Epidermal melanocyte (primary cell): ENCODE results near the gene TMCO6.
"Not testable (repeated sequence)": the region's sequence is repeated elsewhere in the genome, so short reads cannot be mapped to it uniquely, and the experiment has no call there.

Experiments used
- DNase-seq: peaks from one replicate; pipeline ENCODE4 v3.0.0; 2011; ENCODE audit warnings: low spot score; ENCODE audit not compliant: insufficient read length

The TMCO6 gene

DNA sequence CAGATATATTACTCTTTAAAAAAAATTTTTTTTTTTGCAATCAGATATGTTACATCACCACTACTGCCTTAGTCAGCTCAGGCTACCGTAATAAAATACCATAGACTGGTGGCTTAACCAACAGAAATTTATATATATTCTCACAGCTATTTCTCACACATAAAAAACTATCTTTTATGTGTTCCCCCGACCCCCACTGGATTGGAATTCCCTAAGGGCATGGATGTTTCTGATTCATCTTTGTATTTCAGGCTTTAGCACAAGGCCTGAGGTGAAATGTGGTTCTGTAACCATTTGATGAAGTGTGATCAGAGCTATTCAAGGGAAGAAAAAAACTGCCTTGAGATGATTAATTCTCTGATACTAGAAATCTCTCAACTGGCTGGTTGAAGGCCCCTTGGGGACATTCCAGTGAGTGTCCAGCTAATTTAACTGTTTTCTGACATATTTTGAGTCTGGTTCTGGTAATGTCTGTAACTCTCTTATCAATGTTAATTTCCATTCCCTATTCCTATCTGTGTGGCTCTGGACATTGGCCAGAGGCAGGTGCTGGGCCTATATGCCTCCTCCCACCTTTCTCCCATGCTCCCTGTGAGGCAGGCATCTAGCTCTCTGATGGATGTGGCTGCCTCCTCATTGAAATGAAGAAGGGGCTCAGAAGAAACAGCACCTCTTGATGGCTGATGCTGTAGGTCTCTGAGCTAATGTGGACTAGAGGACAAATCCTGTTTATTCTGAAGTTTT is 8.8 kb upstream of the TMCO6 start:
- no peak for DNase-seq

DNA sequence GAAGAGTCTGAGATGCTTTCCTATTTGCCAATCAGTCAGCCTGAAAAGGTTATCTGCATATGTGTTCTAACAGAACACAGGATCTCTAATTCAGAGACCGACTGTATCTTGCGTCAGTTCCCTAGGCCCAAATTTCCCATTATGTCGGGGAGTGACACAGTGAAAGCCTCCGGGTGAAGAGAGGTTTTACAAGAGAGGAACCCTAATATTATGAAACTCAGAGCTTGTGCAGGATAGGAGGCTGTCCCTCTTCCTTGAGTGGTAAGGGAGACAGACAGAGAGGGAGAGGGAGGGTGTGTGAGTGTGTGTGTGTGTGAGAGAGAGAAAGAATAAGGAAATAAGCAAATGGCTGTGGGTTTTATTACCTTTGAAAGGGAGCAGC is 8.2 kb upstream of the TMCO6 start:
- no peak for DNase-seq

DNA sequence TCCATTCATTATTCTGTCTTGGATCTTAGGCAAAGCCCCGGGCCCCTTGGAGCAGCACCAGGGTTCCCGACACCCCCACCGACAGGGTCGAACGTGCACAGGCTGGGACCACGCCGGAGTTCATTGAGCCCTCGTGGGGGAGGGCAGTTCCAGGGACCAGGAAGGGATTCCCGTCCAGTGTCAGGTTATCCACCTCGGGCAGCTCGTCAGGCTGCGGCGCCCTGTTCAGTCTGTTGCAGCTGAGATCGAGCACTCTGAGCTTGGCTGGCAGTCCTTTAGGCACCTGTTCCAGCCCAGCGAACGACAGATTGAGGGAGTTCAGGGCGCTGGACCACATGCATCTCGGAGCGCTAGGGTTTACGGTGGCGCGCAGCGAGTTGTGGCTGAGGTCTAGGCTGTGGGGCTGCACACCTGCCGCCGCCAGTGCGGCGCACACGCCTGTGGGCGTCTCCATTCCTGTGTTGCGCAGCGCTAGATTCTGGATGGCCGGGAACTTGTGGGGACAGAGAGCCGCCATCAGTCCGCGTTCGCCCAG is 7.4 kb upstream of the TMCO6 start:
- no peak for DNase-seq

DNA sequence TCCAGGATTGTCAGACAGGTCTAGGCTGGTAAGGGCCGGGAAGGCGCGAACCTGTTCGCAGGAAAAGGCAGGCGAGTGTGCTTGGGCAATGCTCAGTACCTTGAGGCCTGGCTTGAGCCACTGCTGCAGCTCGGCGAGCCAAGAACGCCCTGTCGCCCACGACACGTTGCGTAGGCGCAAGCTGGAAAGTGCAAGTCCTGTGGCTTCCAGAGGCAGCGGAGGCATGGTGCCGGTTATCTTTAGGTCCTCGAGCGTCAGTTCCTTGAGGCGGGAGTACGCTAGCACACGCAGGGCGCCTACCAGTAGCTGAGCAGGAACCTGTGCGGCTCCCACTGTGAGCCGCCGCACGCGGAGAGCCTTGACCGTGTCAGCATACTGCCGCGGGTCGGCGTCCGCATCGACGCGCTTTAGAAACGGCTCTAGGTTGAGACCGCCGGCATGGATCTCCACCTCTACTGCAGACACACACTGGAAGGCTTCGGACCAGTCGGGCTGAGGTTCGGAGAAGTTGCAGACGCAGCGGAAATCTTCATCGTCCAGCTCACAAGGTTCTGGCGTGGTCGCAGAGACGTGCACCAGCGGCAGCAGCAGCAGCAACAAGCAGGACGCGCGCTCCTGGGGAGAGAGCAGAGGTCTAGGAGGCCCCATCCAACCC is 6.8 kb upstream of the TMCO6 start:
- DNase-seq, result no peak

DNA sequence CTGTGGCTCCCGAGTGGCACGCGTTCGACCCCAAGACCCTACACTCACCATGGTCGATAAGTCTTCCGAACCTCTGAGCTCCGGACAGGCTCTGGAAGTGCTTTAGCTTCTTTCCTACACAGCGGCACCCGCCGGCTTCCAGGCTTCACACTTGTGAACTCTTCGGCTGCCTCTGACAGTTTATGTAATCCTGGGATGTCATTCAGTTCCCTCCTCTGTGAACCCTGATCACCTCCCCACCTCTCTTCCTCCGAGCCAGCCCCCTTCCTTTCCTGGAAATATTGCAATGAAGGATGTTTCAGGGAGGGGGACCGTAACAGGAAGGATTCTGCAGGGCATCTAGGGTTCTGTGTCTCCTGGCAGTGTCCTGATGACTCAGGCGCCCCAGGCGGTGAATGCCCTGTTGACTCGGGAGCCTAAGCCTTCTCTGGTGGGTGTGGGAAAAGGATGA is 6.2 kb upstream of the TMCO6 start, which contains the start of gene CD14:
CD14 (minus strand) TSS at position 155 of the 451 bp plus-strand sequence; CDS start at position 51, 104 bp downstream.
- no peak for DNase-seq

DNA sequence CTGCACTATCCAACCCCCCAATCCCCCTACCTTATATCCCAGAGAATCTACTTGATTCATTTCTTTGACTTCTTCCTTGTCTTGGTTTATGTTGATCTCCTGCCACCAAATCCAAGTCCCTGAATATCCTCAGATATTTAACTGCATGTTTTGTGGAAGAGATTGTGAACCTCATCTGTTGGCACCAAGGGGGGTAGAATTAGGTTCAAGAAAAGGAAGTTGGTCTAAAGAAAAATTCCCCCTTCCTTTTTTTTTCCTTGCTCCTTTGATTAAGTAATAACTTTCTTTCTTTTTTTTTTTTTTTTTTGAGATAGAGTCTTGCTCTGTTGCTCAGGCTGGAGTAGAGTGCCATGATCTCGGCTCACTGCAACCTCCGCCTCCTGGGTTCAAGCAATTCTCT is 5.8 kb upstream of the TMCO6 start:
- DNase-seq, result no peak

DNA sequence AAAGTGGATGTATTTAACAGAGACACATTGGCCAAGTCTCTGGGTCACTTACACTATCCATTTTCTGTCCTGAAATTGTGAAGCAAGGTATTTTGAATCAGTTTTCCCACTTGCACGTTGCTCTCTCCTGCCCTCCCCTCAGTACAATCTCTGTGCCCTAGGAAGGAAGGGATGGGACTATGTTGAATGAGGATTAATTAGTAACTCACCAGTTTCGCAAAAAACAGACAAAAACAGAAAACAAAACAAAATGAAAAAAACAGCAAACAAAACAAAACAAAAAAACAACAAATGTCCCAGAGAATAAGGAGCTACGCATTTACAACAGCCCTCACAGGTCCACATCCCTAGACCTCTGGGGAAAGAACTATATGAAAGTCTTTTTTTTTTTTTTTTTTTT is 5.1 kb upstream of the TMCO6 start:
- no peak for DNase-seq

DNA sequence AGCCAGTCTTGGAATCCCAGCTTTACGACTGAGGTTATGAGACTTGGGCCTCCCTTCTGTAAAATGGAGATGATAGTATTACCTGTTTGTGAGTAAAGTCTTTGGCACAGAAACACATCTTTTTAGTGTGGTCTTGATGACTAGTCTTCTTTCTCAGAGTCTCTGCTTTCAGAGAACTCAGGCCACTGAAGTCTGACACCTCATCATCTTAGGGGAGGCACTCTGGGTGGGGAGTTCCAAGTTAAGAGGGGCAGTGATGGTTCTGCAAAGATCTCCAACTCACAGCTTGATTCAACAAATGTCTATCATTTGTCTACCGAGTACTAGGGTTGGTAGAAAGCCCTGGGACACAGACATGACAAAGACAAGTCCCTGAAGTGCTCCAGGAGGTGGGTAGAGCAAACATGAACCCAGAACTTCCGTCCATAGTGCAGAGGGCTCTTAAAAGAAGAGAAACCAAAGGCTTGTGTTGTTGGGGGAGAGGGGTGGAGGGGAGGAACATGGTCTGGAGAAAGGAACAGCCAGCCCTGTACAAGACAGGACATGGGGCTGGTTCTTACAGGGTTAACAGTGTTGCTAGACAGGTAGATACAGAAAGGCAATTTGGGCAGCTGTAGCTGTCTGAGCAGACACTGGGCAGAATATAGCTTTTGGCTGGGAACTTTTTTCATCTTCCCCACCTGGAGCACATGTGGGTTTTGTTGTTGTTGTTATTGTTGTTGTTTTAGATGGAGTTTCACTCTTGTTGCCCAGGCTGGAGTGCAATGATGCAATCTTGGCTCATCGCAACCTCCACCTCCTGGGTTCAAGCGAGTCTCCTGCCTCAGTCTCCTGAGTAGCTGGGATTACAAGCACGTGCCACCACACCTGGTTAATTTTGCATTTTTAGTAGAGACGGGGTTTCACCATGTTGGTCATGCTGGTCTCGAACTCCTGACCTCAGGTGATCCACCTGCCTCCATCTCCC is 3.7 kb upstream of the TMCO6 start:
- DNase-seq, result no peak

DNA sequence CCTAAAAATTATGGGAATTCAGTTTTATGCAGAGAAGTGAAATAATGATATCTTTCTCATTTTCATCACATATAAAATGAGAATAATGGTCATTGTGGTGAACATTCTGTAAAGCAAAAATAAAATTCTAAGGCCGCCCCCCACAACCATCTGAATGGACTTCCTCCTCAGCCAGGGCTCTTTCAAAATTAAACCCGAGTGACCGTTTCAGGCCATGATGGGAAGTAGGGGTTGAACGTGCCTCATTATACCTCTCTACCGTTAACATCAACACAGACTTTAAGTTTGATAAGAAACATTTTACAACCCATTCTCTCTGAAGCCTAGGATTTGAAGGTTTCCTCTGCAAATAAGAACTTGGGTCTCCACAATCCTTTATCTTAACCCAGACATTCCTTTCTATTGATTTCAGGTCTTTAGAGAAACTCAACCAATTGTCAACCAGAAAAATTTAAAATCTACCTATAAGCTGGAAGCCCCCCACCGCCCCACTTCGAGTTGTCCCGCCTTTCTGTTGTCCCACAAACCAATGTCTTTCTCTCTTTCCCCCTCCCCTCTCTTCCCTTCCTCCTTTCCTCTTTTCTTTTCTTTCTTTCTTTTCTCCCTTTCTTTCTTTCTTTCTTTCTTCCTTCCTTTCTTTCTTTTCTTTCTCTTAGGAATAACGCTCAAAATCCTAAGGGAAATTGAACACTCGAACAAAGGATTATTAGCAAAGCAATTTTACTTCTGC is 1.7 kb upstream of the TMCO6 start:
- DNase-seq, result no peak

DNA sequence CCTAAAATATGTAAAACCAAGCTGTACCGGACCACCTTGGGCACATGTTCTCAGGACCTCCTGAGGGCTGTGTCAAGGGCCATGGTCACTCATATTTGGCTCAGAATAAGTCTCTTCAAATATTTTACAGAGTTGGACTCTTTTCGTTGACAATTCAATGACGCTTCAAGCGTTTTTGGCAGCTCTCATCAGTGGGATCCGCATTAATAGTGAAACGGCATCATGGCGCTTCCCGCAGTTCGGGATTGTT is 428 bp upstream of the TMCO6 start:
- not testable (repeated sequence) for DNase-seq

DNA sequence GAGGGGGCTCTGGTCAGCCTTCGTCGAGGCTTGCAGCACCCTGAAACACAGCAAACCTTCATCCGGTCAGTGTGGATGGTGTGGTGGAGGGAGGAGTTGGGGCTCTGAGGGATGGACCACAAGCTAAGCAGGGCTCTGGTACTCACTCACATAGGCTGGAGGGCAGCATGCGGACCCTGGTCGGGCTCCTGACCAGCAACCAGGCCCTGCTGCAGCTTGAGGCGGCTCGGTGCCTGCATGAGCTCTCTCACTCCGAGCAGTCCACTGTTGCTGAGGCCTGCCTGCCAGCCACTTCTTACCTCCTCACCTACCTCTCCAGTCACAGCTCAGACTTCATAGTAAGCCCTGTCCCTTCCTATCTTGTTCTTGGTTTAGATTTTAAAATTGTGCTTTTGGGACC is 2.5 kb downstream of the TMCO6 start:
- DNase-seq, result no peak

DNA sequence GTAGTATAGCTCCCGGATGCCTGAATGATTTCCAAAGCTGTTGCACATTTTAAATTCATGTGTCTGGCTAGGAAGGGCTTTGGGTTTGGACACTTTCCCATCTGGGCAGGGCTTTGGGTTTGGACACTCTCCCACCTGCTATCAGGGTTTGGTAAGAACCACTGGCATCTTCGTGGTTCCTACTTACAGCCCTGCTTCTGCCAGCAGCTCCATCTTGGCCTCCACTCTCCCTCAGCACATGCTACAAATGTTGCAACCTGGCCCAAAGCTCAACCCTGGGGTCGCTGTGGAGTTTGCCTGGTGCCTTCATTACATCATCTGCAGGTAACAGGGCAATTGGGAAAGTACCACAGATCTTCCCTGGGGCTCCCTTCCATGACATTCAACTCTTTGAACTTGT is 3.5 kb downstream of the TMCO6 start:
- DNase-seq, result no peak

DNA sequence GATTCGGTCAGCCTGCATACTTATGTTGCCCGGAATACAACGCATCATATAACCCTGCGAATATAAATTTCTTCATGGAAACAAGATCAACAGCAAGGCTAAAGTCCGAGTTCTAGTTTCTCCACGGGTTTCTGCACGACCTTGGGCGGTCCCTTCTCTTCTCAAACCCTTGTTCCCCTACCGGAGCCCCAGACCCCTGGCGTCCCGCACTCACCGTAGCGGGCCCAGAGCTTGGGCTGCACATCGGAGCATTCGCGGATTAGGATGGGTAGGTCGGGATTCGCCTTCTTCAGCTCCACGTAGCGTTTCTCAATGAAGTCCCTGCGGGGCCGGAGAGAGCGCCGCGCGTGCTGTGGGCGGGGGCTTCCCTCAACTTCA is 7.8 kb downstream of the TMCO6 start:
- DNase-seq, result no peak

DNA sequence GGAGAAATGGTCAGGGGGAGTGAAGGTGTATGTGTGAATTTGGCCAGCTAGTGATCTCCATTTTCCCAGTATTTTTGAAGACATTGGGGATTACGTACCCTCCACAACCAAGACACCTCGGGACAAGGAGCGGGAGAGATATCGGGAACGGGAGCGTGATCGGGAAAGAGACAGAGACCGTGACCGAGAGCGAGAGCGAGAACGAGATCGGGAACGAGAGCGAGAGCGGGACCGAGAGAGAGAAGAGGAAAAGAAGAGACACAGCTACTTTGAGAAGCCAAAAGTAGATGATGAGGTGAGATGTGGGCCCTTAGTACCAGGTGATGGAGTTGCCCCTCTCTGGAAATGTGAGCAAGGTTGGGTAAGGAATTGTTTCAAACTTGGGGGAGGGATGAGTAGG is 19.6 kb downstream of the TMCO6 start:
- no peak for DNase-seq

DNA sequence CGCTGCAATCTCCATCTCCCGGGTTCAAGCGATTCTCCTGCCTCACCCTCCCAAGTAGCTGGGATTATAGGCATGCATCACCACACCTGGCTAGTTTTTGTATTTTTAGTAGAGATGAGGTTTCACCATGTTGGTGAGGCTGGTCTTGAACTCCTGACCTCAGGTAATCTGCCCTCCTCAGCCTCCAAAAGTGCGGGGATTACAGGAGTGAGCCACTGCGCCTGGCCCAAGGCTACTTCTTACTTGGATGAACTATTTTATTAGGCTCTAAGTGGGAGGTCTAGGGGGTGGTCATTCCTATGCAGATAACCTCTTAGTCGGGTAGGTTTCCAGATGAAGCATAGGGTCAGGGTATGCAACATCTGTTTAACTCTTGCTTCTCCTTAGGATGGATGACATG is 21.1 kb downstream of the TMCO6 start:
- DNase-seq, result not testable (repeated sequence)

DNA sequence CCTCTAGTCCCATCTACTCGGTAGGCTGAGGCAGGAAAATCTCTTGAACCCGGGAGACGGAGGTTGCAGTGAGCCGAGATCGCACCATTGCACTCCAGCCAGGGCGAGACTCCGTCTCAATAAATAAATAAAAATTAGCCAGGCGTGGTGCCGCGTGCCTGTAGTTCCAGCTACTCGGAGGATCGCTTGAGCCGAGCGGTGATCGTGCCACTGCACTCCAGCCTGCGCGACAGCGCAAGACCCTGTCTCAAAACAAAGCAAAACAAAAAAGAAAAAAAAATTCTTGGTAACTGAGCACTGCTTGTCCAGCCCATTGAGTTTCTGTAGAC is 24.7 kb downstream of the TMCO6 start:
- no peak for DNase-seq

DNA sequence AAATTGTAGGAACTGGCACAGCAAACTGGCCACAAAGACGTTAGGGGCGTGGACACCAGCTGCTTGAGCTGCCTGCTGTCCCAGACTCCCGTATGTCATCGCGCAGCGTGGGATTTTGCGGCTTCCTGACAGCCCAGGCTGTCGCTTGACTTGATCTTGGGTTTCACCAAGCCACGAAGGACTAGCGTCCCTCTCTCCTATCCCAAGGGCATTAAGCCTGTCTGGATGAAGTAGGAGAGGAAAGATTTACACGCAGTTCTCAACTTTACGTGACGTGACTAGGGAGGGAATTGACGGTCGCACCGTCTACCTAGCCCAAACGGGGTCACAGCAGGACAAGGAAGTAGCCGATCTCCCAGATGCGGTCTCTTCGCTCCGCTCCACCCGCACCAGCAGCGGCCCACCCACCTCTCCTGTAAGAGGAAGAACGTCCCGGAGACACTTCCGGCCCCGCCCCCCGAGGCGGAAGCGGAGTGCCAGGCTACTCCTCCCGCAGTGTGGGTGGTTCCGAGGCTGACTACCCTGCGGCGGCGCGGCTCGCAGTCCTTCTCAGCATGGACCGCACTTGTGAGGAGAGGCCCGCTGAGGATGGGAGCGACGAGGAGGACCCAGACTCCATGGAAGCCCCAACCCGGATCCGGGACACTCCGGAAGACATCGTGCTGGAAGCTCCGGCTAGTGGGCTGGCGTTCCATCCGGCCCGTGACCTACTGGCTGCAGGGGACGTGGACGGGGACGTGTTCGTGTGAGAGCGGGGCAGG is 25.3 kb downstream of the TMCO6 start, which contains the start of gene WDR55:
WDR55 (plus strand) TSS at position 546 of the 761 bp plus-strand sequence; CDS start at position 555, 9 bp downstream.
- DNase-seq, result peak; percentile 97

DNA sequence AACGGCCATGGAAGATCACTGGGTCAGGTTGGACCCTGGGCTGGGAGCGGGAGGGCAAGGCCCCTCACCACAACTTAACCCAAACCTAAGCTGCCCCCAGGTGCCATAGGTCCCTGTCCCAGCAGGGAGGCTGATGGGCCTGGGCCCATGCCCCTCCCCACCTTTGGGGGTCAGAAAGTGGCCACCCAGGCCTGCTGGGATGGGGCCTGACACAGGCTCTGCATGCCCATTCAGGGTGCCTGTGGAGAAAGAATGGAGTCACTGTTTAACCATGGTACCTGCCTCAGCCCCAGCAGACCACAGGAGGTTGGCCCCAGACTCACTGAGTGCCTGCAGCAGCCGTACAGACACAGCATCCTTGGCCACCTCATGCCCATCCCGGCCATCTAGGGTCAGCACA is 31.8 kb downstream of the TMCO6 start:
- not testable (repeated sequence) for DNase-seq

DNA sequence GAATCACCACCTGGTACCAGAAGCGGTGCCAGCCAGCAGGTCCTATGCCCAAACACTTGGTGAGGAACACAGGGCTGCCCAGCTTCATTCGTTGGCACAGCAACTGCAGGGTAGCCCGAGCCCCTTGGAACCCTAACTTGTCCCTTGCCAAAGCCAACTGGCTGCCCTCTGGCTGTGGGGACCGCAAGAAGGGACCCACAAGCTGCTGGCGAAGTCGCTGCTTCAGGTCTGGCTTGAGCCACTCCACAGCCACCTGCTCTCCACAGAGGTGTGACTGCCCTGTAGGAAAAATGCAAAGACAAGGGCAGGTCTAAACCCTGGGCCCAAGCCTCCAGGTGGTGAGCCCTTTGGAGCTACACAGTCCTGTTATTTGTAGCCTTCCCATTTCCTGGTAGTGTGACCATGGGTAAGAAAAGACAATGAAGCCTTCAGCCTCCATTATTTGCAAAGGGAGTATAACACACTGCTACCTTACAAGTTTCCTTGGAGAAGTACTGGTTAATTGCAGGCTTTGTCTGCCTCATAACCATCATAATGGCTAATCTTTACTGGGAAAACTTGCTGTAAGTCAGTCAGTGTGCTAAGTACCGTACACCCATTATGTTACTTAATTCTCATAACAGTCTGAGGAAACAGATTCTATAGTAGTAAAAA is 32.3 kb downstream of the TMCO6 start:
- DNase-seq, result no peak
